Kasumi-1 (cell line): ENCODE data around the gene CPE.

Experiments
- DNase-seq, 2 experiments: peaks; one replicate each; lab custom pipeline; 2025; lab: John Stamatoyannopoulos, UW

CPE gene

DNA sequence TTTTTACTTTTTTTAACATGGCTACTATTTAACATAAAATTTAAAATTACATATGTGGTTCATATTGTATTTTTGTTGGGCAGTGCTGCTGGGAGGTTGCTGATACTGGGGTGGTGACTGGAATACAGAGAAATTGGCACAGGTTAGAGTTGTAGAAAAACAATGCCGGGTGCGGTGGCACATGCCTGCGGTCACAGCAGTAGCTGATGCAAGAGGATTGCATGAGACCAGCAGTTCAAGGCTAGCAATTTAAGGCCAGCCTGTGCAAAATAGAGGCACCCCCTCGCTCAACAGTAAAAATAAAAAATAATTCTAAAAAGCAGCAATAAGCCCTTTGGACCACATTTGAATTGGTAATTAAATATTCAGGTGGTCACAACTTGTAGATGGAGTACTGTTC, 11.8 kb upstream of the CPE start:
- no peak for DNase-seq

DNA sequence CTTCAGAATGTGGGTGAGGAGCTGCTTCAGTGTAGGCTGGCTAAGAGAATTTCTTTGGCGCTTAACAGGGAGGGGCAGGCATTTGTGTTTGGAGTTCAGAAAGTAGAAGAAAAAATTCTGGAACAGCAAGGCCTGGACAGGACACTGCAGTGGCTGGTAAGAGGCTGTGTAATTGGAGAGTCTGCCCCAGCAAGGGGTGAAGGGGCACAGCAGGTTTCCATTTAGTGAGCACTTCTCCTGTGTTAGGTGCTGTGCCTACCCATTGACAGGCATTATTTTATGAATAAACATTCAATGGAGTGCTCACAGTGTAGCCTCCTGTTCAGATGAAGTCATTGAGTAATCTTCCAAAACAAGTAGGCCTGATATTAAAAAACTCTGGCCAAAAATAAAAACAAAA, 10.7 kb upstream of the CPE start:
- no peak for DNase-seq

DNA sequence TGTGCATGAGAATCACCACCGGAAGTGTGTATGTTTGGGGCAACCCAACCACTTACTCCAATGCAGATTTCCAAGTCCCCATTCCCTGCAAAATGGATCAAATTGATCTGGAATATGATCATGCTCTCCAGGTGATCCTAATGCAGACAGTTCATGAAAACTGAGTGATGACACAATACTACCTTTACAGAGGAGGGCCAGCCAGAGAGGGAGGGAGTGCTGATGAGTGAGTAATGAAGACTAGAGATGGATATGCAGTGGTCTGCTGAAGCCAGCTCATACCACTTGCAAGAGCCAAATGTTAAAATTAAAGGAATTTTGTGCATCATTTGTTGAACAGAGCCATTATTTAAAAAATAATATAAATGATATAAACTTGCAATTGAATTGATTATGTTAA, 10.2 kb upstream of the CPE start:
- no peak for DNase-seq

- DNase-seq = no peak
Observed at GRCh38 chr4:165369522-165369921, 9.3 kb upstream of the CPE start.

- no peak for DNase-seq
Observed at GRCh38 chr4:165370530-165370929, 8.3 kb upstream of the CPE start.

GRCh38 chr4:165375465-165375864, 3.3 kb upstream of the CPE start:
- no peak for DNase-seq

GRCh38 chr4:165378398-165378744, 437 bp upstream of the CPE start:
- no peak for DNase-seq

DNA sequence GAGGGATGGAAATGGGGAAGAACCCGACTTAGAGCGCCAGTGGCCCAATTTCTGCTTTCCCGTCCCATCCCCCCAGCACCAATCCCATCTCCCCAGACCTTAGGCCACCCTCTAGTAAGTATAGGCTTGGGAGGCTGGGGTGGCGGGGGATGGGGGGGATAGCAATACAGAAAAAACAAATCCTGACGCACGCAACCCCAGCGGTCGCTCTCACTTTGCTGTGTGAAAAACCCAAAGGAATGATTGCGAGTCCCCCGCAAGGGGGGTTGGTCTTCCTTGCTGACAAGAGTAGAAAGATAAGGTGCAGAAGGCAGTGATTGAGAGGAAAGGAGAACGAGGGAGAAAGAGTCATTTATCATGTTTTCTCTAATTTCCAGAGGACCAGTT, 863 bp downstream of the CPE start:
- DNase-seq = no peak

DNA sequence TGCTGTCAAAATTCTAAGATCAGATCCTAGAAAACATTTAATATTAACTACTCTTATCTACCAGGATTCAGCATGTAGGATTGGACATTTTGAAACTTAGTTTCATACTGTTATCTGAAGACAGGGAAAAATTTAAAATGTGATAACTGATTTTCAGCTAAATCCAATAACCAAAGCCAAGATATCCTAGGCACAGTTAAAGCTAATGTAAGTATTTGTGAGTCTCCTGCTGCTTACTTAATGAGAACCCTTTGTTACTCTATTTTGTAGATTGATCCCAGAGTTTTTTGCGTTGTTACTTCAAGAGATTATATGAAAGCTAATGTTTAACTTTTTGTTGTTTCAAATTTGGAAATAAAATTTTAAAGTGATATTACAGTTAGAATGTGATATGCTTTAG, 2.0 kb downstream of the CPE start:
- no peak for DNase-seq

- no peak for DNase-seq
Observed at GRCh38 chr4:165381821-165382373, 3.1 kb downstream of the CPE start.

DNA sequence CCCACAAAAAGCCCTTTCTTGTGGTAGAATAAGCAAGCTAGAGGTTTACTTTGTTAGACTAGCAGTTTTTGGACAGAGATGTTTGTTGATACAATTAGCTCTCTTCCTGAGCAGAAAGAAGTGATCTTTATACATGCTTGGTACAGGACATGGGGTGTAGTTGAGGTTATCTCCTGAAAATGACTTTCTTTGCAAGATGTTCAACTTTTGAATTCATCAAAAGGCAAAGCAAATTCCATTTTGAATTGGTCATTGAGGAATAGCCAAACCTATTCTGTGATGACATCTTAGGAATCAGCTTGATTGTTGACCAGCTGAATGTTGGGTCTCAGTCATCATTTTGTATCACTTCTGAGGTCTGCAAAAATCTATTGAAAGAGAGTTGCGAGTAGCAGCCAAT, 3.8 kb downstream of the CPE start:
- no peak for DNase-seq

DNA sequence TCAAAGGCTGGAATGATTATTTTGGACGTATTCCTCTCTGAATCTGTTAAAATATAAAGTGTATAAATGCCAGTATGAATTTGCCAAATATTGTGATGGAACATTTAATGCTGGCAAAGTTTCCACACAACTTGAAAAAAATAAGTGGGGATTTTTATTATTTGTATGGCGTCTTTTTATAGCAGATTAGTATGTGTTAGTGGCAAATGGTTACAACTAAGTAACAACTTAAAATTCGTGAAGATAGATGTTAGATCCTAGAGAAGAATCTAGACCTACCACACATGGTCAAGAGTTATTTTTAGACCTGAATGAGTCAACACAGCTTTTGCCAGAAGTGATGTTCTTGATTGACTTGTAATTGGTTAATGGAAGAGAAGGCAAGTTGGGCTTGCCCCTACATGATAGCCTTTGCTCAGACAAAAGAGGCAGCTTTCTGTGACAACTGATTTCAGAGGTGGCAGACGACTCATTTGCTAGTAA, 4.8 kb downstream of the CPE start:
- DNase-seq = no peak

DNA sequence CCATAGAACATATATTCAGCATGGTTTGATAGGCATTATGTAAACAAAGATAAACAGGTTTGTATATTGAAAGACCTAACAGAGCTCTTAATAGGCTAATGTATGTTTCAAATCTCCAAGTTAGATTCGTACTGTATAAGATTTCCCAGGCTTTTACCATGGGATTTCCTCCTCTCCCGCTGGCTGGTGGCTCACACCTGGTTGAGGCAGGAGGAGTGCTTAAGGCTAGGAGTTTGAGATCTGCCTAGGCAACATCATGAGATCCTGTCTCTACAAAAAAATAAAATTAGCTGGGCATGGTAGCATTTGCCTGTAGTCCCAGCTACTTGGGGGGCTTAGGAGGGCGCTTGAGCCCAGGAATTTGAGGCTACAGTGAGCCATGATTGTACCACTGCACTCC, 5.4 kb downstream of the CPE start:
- DNase-seq = no peak

DNA sequence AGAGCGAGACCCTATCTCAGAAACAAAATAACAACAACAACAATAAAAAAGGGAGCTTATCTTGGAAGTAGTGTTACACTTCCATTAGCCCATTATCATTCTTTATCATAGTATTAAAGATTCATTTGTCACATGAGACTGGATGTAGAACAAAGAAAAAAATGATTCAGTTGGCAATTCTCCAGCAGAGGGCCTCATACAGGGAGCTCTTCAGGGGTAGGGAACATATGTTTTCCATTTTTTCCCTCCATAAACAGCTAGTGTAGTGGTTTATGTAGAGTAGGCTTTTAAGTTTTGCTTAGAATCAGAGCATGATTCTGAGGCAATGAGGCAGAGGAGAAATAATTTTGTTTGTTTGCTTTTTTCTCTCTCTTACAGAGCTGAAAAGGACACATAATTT, 5.8 kb downstream of the CPE start:
- DNase-seq = peak; percentile 10 to 19

- no peak for DNase-seq
Observed at GRCh38 chr4:165385126-165385525, 6.3 kb downstream of the CPE start.

DNA sequence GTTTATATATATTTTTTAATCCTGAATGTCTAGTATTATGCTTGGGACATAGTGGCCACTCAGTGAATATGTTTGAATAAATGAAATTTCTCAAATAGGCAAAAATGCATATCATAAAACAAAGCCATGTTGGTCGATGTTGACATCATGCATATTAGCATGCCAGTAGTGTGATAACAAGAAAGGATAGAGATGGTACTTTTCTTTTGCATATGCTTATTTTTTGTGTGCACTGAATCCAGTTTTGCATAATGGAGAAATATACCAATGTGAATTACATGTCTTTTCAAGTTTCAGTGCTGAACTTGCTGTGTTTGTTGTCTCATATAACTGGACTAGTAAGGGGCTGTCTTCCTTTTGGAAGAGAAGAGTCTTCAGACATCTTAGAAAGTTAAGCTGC, 7.5 kb downstream of the CPE start:
- DNase-seq = no peak

DNA sequence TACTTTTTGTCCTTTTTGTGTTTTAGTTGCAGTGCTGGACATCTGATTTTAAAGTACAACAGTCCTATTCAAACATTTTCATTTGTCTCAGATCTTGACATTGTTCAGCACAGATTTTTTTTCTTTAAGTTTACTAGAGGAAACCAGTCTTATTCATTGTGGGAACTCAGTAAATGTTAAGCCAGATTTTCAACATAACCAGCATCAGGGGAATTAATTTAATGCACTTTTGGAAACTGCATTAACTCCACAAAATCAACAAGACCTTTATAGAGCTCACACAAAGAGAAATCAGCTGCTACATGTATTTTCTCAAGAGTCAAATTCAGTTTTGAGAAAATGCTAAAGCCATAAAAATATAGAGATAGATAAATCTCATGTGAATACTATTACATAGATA, 9.9 kb downstream of the CPE start:
- no peak for DNase-seq

DNA sequence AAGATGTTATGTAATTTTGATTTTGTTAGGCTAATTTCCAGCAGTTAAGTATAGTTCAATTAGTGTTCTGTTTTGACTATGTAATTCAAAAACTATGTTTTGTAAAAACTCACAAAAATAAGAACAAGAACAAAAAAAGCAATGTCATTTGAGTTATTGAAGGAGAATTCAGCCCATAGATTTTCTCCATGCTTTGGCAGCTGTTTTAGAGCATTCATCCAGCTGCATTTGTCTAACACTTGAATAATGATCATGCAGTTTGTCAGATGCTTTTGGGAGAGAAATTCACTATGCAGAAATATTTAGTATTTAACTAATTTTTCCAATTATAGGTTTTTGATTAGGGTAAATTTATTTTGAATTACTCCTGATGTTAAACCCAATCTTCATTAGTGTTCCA, 14.2 kb downstream of the CPE start:
- DNase-seq = no peak

DNA sequence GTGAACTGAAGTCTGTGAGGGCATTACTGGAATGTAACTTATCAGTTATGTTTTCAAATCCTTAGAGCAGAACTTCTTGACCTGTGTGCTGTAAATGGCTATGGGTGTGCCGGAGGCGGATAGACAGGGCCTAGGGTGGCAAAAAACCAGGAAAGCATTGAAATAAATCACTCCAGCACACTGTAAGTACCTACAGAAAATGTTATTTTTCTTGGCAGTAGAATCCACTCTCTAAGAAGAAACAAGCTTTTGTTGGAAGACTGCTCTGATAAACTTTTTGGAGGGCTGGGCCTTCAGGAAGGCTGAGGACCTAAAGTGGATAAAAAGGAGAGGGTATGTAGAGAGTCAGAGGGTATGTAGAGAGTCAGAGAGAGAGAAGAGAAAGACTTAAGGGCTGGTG, 14.9 kb downstream of the CPE start:
- DNase-seq = no peak

DNA sequence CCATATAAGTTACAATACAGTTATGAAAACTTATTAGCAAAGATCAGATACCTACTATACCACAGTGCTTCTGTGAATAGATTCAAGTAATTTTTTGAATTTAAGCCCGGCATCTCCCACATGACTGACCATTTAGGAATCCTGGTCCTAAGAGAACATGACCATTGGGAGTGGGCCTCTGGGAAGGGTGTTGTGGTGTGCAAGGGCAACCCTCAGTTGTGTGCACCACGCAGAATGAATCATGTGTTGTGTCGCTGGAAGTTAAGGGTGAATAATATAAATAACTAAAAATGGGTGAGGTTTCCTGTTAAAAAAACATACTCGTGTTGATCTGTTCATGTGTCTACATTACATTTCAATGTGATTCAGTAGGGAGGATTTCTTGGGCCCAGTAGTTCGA, 15.5 kb downstream of the CPE start:
- no peak for DNase-seq

- DNase-seq = no peak
Observed at GRCh38 chr4:165398570-165398969, 19.8 kb downstream of the CPE start.

DNA sequence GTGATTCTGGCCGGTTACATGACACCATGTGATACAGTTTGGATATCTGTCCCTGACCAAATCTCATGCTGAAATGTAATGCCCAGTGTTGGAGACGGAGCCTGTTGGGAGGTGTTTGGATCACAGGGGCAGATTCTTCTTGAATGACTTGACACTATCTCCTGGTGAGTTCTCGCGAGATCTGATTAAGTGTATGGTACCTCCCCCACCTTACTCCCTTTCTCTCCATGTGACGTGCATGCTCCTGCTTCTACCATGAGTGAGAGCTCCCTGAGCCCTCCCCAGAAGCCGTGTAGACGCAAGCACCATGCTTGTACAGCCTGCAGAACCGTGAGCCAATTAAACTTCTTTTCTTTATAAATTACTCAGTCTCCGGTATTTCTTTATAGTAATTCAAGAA, 23.6 kb downstream of the CPE start:
- DNase-seq = no peak

DNA sequence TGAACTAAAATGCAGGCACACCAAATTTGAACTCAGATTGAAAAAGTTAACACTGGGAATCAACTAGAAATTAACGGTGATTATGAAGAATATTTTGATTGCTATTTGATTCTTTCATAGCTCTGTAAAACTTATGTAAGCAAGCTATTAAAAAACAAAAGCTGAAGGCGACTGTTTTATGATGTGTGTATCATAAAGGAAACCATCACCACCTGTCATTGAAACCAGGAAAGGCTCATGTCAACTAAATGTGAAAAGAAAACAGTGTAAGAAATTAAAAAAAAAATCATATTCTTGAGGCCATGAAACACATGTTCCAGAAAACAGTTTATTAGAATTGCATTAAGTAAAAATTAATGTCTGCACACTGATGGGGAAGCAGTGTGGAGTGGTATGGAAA, 24.2 kb downstream of the CPE start:
- no peak for DNase-seq

GRCh38 chr4:165403637-165404036, 24.8 kb downstream of the CPE start:
- DNase-seq = no peak

GRCh38 chr4:165404080-165404479, 25.3 kb downstream of the CPE start:
- no peak for DNase-seq
